HG03354 (cell line): Measurements from ENCODE around the gene CTBP1.
A peak's percentile ranks its signal among the peaks of the same experiment; 100 is the strongest.

Experiments
- ATAC-seq: cut with Tn5 transposase; IDR thresholded peaks from one replicate; pipeline ENCODE4 v1.9.1; 2021; ENCODE audit warnings: mild to moderate bottlenecking; ENCODE audit not compliant: unreplicated experiment, poor library complexity, severe bottlenecking

The CTBP1 gene

GRCh38 chr4:1253831-1254230 is 4.9 kb upstream of the CTBP1 start:
- no peak for ATAC-seq

GRCh38 chr4:1252928-1253492 is 4.1 kb upstream of the CTBP1 start:
- no peak for ATAC-seq

- ATAC-seq = no peak
Measured at GRCh38 chr4:1251773-1252066, 2.8 kb upstream of the CTBP1 start.

- no peak for ATAC-seq
Measured at GRCh38 chr4:1250921-1251772, 2.2 kb upstream of the CTBP1 start.

- ATAC-seq = no peak
Measured at GRCh38 chr4:1250527-1250812, 1.5 kb upstream of the CTBP1 start.

- ATAC-seq = peak; percentile 5
Measured at GRCh38 chr4:1249731-1250526, 999 bp upstream of the CTBP1 start.

GRCh38 chr4:1249148-1249730 is 309 bp upstream of the CTBP1 start:
- peak; percentile 64 for ATAC-seq

GRCh38 chr4:1247864-1248244 is 1.1 kb downstream of the CTBP1 start:
- peak; percentile 26 for ATAC-seq

GRCh38 chr4:1246901-1247863 is 1.7 kb downstream of the CTBP1 start:
- ATAC-seq = no peak

- ATAC-seq = no peak
Measured at GRCh38 chr4:1246111-1246881, 2.6 kb downstream of the CTBP1 start.

- no peak for ATAC-seq
Measured at GRCh38 chr4:1245481-1246051, 3.4 kb downstream of the CTBP1 start.

GRCh38 chr4:1244978-1245471 is 3.9 kb downstream of the CTBP1 start:
- no peak for ATAC-seq

GRCh38 chr4:1244081-1244977 is 4.6 kb downstream of the CTBP1 start:
- no peak for ATAC-seq

- no peak for ATAC-seq
Measured at GRCh38 chr4:1243451-1244080, 5.4 kb downstream of the CTBP1 start.

- ATAC-seq = no peak
Measured at GRCh38 chr4:1242506-1243450, 6.2 kb downstream of the CTBP1 start.

GRCh38 chr4:1241936-1242505 is 6.9 kb downstream of the CTBP1 start:
- ATAC-seq = no peak
